K562 (cell line): Measurements from ENCODE around the gene CTTNBP2NL. TPM values are rescaled to one million over a fixed set of nuclear protein-coding genes. Genes with fewer than 3 reads are reported as not detected.

Experiments
- CAMTA2 ChIP-seq: fragments of 250-450 bp; sonication (Bioruptor Pico); conservative IDR thresholded peaks from 2 replicates; pipeline ENCODE4 v1.5.1; 2022
- NR3C1 ChIP-seq: sonication (generic); formaldehyde crosslinking; IDR thresholded peaks from 2 replicates; pipeline ENCODE4 v1.8.1; 2022; ENCODE audit warnings: missing genetic modification reagents
- ZKSCAN8 ChIP-seq: fragments of 200-800 bp; sonication (Bioruptor generic); IDR thresholded peaks from 2 replicates; pipeline ENCODE4 v1.6.1; 2016; ENCODE audit warnings: missing genetic modification characterization, missing compliant biosample characterization
- ZNF217 ChIP-seq: sonication (generic); formaldehyde crosslinking; IDR thresholded peaks from 2 replicates; pipeline ENCODE4 v1.8.0; 2022; ENCODE audit warnings: mild to moderate bottlenecking, missing genetic modification reagents
- ZNF224 ChIP-seq: sonication (generic); formaldehyde crosslinking; IDR thresholded peaks from 2 replicates; pipeline ENCODE4 v1.8.0; 2022; ENCODE audit warnings: mild to moderate bottlenecking, missing genetic modification reagents
- ZNF232 ChIP-seq: sonication (generic); formaldehyde crosslinking; IDR thresholded peaks from 2 replicates; pipeline ENCODE4 v1.8.0; 2022; ENCODE audit warnings: mild to moderate bottlenecking, missing genetic modification reagents
- ZNF551 ChIP-seq: fragments of 250-450 bp; sonication (Bioruptor Pico); IDR thresholded peaks from 2 replicates; pipeline ENCODE4 v1.5.0; 2021; ENCODE audit warnings: mild to moderate bottlenecking, moderate library complexity
- polyA plus RNA-seq, 8 experiments: library from polyadenylated mRNA; depleted of rRNA in 4 of 8; stranded (reverse) in 5 of 8; unstranded in 3 of 8; fragments of >200 nt; fragmentation: Nextera tagmentation in 2 of 8; fragmentation: Illumina TruSeq in 1 of 8; extraction: Ambion mirVana in 2 of 8; extraction: Trizol in 1 of 8; gene quantifications; 2 replicates each; pipeline versions ENCODE4 v1.2.1 to v1.2.3, GENCODE V29; 2011 to 2014; ENCODE audit warnings: inconsistent platforms in 1 of 8, missing spikeins in 1 of 8
- total RNA-seq, 7 experiments: library from RNA; depleted of rRNA in 6 of 7; stranded (reverse); fragments of >200 nt in 6 of 7; fragmentation: Illumina TruSeq in 2 of 7; extraction: Trizol in 2 of 7; gene quantifications; 2 replicates each; pipeline versions ENCODE4 v1.2.1 to v1.2.3, GENCODE V29; 2011 to 2021; ENCODE audit warnings: low replicate concordance in 1 of 7
- TF ChIP-seq, protein P1 (sequence below): fragments of 250-450 bp; sonication (Bioruptor Pico); IDR thresholded peaks from 2 replicates; pipeline ENCODE4 v1.8.0; 2022; ENCODE audit warnings: inconsistent platforms
- TF ChIP-seq, protein P2 (sequence below): sonication (generic); formaldehyde crosslinking; IDR thresholded peaks from 2 replicates; pipeline ENCODE4 v1.9.0; 2022; ENCODE audit warnings: mild to moderate bottlenecking, missing genetic modification reagents
- TF ChIP-seq, protein P3 (sequence below): sonication (generic); formaldehyde crosslinking; IDR thresholded peaks from 2 replicates; pipeline ENCODE4 v1.9.0; 2022; ENCODE audit warnings: mild to moderate bottlenecking, missing genetic modification reagents
- TF ChIP-seq, protein P4 (sequence below), 2 experiments: fragments of 250-450 bp in 1 of 2; fragments of 450-650 bp in 1 of 2; sonication (Bioruptor Pico) in 1 of 2; IDR thresholded peaks; 2 replicates each; pipeline versions ENCODE4 v1.6.1 to v1.8.0; 2016 to 2021; ENCODE audit warnings: mild to moderate bottlenecking in 2 of 2, moderate library complexity in 2 of 2, missing compliant biosample characterization in 1 of 2, missing genetic modification characterization in 1 of 2
- TF ChIP-seq, protein P5 (sequence below): fragments of 450-650 bp; formaldehyde crosslinking; IDR thresholded peaks from 2 replicates; pipeline ENCODE4 v1.4.0; 2022; ENCODE audit warnings: missing genetic modification characterization

Gene CTTNBP2NL
- total and polyA plus RNA-seq, 9 of the 15 experiments (the other 6 are each of a cell fraction or from before 2014, with no cell fraction given): 0.27 to 1.4 (median 0.62) TPM

DNA sequence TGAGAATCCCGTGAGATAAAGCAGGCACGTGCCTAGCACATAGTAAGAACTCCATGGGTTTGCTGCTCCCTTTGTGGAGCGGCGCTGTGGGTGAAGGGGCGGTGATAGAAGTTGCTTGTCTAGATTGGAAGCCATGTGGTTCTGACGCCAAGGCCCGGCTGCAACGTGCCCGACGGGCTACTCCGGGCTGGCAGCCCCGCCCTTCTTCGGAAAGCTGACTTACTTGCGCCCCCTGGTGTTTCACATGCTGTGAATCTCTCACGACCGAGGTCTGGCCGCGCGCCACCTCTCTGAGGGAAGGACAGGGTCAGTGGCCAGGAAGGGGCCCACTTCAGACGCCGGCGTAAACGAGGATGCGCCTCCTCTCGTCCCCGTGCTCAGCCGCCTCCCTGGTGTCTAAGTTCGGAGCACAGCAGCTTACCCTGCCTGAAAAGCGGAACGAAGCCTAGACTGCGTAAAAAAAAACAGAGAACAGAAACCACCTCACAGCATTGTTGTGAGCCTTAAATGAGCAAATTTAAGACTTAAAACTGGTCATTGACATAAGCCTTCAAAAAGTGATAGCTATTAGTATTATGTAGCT is 70.2 kb downstream of the CTTNBP2NL start (continued):
- TF ChIP-seq, protein P1, sequence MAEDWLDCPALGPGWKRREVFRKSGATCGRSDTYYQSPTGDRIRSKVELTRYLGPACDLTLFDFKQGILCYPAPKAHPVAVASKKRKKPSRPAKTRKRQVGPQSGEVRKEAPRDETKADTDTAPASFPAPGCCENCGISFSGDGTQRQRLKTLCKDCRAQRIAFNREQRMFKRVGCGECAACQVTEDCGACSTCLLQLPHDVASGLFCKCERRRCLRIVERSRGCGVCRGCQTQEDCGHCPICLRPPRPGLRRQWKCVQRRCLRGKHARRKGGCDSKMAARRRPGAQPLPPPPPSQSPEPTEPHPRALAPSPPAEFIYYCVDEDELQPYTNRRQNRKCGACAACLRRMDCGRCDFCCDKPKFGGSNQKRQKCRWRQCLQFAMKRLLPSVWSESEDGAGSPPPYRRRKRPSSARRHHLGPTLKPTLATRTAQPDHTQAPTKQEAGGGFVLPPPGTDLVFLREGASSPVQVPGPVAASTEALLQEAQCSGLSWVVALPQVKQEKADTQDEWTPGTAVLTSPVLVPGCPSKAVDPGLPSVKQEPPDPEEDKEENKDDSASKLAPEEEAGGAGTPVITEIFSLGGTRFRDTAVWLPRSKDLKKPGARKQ: peak; percentile 56; the same call in 1 of the 2 replicates
- peak; percentile 85; the same call in 1 of the 2 replicates for TF ChIP-seq NR3C1 (CRISPR knock-in tag)
- no peak for TF ChIP-seq ZNF217 (CRISPR knock-in tag)
- TF ChIP-seq, protein P2, sequence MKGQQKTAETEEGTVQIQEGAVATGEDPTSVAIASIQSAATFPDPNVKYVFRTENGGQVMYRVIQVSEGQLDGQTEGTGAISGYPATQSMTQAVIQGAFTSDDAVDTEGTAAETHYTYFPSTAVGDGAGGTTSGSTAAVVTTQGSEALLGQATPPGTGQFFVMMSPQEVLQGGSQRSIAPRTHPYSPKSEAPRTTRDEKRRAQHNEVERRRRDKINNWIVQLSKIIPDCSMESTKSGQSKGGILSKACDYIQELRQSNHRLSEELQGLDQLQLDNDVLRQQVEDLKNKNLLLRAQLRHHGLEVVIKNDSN: peak; percentile 74
- no peak for TF ChIP-seq ZNF551
- no peak for TF ChIP-seq ZKSCAN8 (CRISPR knock-in tag)
- peak; percentile 87; the same call in 1 of the 2 replicates for TF ChIP-seq ZNF232
- TF ChIP-seq, protein P3, sequence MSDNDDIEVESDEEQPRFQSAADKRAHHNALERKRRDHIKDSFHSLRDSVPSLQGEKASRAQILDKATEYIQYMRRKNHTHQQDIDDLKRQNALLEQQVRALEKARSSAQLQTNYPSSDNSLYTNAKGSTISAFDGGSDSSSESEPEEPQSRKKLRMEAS (CRISPR knock-in tag): peak; percentile 100
- TF ChIP-seq, protein P4, sequence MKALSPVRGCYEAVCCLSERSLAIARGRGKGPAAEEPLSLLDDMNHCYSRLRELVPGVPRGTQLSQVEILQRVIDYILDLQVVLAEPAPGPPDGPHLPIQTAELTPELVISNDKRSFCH (CRISPR knock-in tag; IDR thresholded peaks at IDR 0.05): no peak
- TF ChIP-seq, protein P4 (tag; IDR thresholded peaks at IDR 0.05): peak; percentile 72
- 0 out of 2 replicates have a peak, but pooled peaks have one; percentile 77 for TF ChIP-seq ZNF224 (CRISPR knock-in tag)
- TF ChIP-seq, protein P5, sequence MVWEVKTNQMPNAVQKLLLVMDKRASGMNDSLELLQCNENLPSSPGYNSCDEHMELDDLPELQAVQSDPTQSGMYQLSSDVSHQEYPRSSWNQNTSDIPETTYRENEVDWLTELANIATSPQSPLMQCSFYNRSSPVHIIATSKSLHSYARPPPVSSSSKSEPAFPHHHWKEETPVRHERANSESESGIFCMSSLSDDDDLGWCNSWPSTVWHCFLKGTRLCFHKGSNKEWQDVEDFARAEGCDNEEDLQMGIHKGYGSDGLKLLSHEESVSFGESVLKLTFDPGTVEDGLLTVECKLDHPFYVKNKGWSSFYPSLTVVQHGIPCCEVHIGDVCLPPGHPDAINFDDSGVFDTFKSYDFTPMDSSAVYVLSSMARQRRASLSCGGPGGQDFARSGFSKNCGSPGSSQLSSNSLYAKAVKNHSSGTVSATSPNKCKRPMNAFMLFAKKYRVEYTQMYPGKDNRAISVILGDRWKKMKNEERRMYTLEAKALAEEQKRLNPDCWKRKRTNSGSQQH (CRISPR knock-in tag): no peak
- 0 out of 2 replicates have a peak, but pooled peaks have one; percentile 41 for TF ChIP-seq CAMTA2
